COLO668 (cell line): ENCODE measurements around the gene KMT5C.

Source experiments
- DNase-seq: peaks from one replicate; lab custom pipeline; 2025; ENCODE audit not compliant: unreplicated experiment; lab: John Stamatoyannopoulos, UW

The KMT5C gene

GRCh38 chr19:55339105-55339888 lies at the start of gene KMT5C:
Gene KMT5C, plus strand, starts transcription at chr19:55339876. Its CDS starts 2,061 bp downstream, at chr19:55341937.
- DNase-seq: peak; percentile 100

DNA sequence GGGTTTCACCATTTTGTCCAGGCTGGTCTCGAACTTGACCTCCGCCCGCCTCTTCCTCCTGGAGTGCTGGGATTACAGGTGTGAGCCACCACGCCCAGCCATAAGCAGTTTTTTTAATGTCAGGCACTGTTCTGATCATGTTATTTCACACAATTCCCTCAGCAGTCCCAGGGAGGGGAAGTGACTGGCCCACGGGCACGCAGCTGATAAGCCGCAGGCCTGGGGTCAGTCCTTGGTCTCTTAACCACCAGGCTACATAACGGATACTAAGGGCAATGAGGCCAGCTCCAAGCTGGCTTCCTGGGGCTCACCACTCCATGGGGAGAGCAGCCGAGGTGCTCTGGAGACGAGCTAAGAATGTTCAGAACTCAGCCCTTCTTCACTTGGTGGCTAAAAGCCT lies 42.4 kb upstream of the KMT5C start:
- no peak for DNase-seq

DNA sequence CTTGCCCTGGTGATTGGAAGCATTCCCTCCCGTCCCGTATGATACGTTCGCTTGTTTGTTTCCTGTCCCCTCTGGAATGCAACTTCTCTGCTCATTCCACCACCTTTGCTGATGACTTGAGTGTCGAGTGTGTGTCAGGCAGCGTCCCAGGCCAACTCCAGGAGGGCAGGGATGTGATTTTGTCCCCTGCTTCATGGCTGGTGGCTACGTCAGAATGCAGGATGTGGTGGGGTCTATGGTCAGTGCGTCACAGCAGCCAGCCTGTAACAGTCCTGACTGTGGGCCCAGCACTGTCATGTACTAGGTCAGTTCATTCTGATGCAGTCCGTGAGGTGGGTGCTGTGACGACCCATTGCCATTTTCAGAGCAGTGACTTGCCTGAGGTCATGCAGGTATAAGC lies 39.7 kb upstream of the KMT5C start:
- DNase-seq: no peak

- no peak for DNase-seq
Measured at GRCh38 chr19:55300886-55301458, 38.7 kb upstream of the KMT5C start.

DNA sequence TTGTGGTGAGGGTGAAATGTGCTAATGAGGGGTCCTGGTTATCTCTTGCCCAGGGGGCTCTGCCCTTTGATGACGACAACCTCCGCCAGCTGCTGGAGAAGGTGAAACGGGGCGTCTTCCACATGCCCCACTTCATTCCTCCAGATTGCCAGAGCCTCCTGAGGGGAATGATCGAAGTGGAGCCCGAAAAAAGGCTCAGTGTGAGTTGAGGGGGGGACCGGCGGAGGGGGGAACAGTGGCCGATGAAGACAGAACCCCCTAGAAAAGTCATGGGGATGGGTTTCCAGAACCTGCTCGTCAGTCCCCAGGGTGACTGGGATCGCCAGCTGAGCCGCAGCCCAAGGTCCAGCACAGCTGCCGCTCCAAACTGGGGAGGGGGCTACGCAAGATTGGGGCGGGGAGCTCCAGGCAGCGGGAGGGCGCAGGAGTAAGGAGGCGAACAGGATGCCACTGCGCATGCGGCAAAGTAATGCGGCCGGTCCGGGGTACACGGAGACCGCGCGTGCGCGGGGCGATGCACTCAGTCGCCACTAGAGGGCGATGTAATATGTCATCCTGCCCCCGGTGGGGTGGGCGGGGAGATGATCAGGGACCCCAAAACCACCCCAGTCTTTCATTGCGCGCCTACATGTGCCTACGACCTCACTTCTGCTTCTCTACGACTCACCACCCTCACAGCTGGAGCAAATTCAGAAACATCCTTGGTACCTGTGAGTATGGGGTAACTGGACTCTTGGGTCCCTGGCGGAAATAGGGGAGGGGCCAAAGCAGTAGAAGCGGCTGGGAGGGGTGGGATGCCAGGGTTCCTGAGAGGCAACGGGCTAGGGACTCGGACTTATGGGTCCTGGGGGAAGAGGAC lies 38.0 kb upstream of the KMT5C start:
- peak; percentile 81 for DNase-seq

- DNase-seq: no peak
Measured at GRCh38 chr19:55302318-55302703, 37.4 kb upstream of the KMT5C start.

DNA sequence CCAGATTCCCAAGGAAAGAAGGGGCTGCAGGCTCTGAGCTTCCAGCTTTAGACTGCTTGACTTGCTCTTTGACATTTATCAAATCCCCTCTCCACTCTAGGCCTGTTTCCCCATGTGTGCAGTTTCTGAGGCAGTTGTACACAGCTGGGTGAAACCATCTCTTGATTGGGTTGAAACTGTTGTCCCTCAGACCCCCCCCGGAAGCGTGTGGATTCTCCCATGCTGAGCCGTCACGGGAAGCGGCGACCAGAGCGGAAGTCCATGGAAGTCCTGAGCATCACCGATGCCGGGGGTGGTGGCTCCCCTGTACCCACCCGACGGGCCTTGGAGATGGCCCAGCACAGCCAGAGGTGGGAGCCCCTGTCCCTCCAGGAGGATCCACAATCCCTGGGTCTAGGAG lies 36.2 kb upstream of the KMT5C start:
- no peak for DNase-seq

- peak; percentile 61 for DNase-seq
Measured at GRCh38 chr19:55304279-55304978, 35.2 kb upstream of the KMT5C start.

DNA sequence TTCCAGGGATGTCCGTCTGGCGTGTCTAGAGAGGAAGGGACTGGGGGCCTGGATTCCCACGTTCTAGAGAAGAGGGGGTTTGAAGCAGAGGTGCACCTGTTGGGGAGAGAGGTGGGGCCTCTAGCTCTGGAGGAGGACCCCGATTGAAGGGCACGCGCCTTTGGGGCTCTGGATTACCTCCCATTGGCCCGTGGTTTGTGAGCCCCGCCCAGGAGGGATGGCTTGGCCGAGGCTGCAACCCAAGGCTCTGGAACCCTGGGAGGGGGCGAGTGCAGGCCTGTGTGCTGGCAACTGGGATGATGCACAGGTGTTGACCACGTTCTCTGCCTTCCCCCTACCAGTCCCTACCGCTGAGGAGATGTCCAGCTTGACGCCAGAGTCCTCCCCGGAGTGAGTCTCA lies 34.7 kb upstream of the KMT5C start:
- no peak for DNase-seq

DNA sequence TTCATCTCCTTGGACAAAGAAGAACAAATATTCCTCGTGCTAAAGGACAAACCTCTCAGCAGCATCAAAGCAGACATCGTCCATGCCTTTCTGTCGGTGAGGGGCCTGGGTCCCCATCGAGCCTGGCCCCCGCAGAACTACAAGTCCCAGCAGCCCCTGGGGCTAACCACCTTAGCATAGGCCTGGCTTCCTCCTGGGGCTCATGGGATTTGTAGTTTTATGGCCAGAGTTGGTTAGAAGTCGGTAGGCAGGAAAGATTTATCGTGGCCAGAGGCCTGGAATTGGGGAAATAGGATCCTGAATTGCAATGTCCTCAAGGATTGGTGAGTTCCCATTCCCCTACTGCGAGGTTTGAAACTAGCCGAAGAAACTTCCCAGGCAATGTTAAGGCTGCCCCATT lies 34.2 kb upstream of the KMT5C start:
- DNase-seq: peak; percentile 42

DNA sequence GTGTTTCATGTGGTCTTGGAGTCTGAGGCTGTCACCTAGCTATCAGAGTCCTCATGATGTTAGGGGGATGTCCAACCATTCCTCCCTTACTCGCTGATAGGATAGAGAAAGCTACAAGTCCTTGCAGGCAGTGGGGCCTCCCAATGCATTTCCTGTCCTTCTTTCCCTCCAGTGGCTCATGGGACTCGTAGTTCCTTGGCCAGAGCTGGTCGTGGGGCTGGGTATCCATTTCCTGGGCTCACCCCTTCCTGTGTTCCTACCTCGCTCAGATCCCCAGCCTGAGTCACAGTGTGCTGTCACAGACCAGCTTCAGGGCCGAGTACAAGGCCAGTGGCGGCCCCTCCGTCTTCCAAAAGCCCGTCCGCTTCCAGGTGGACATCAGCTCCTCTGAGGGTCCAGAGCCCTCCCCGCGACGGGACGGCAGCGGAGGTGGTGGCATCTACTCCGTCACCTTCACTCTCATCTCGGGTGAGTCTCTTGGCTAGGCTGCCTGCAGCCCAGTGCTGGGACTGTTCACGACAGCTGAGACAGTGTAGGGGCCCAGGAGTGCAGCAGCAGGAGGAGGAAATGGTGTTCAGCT lies 33.6 kb upstream of the KMT5C start:
- DNase-seq: no peak

GRCh38 chr19:55306712-55307111 lies 33.0 kb upstream of the KMT5C start:
- DNase-seq: no peak

GRCh38 chr19:55308281-55308680 lies 31.4 kb upstream of the KMT5C start:
- no peak for DNase-seq

DNA sequence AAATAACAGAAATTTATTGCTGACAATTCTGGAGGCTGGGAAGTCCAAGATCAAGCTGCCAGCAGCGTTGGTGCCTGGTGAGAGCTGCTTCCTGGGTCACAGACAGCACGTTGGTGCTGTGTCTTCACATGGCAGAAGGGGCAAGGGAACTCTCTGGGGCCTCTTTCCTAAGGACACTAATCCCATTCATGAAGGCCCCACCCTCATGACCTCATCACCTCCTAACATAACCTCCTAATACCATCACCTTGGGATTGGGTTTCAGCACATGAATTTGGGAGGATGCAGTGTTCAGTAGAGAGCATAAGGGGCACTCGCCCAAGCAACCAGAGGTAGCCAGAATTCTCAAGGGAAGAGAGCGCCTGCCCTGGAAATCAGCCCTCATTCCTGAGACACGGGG lies 30.2 kb upstream of the KMT5C start:
- DNase-seq: no peak

- DNase-seq: no peak
Measured at GRCh38 chr19:55310498-55310897, 29.2 kb upstream of the KMT5C start.

DNA sequence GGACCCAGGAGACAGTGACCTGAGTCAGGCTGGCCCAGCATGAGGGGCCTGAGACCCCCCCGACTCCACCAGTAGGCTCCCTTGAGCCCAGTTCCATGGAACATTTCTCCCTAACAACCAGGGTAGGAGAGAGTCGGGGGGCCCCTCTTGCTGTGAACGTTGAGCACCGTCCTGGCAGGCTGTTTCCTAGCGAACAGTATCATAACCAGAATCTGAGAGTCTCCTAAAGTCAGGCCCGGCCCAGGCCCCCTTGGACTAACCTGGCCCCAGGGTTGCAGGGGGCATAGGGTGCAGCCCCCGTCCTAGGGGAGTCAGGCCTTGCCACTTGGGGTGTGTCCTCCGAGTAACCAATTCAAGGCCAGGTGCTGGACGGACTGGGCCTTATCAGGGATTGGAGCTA lies 28.3 kb upstream of the KMT5C start:
- no peak for DNase-seq

GRCh38 chr19:55311797-55312196 lies 27.9 kb upstream of the KMT5C start:
- no peak for DNase-seq

- DNase-seq: no peak
Measured at GRCh38 chr19:55312621-55313512, 26.8 kb upstream of the KMT5C start.

GRCh38 chr19:55314396-55314795 lies 25.3 kb upstream of the KMT5C start:
- no peak for DNase-seq

- DNase-seq: no peak
Measured at GRCh38 chr19:55315956-55316525, 23.6 kb upstream of the KMT5C start.
